ENCODE measurements around the gene STPG4.
"Not testable (repeated sequence)": the region's sequence is repeated elsewhere in the genome, so short reads cannot be mapped to it uniquely, and the experiment has no call there.

STPG4 gene, protein sequence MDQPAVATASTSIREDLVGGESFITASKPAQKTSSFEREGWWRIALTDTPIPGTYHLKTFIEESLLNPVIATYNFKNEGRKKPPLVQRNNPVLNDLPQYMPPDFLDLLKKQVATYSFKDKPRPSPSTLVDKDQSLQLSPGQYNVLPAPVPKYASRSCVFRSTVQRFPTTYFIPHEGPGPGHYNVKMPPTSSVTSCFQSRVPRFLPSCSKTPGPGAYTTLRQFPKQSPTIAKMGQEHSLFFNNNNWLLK

DNA sequence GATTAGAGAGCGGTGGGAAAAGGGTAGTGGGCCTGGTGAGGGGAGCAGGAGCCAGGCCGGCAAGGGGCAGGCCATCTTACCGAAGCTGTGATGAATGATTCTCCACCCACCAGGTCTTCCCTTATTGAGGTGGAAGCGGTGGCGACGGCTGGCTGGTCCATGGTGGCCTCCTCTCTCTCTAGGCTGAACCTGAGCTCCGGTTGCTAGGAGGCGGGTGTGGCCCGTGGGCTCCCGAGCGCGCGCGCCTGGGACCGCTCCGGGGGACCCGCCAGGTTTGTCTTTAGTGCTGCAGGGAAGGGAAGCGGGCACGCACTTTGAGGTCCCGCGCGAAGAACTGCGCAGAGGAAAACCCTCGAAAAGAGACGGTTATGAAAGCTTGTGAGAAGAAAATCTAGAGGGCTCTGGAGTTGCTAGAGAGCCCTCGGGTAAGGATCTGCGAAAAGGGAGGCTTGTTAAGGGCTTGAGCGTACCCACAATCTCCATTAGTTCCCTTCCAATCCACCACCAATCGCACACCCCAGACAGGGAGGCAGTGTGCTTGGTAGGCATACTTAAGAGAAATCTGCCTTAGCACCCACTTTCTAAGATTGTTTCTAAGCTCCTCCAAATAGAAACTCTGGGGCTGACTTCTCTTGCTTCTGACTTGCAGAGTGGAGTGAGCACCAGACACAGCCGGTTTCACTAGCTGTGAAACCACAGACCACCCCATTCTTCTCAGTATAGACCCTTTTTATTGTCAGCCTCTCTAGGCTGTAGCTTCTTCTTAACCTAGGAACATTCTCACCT, at the start of gene STPG4:
Gene STPG4, minus strand, starts transcription at position 218 of the 786 bp plus-strand sequence. Its CDS starts 57 bp downstream, at position 161.
- DNase-seq (ENCODE audit: low read depth) = no peak

DNA sequence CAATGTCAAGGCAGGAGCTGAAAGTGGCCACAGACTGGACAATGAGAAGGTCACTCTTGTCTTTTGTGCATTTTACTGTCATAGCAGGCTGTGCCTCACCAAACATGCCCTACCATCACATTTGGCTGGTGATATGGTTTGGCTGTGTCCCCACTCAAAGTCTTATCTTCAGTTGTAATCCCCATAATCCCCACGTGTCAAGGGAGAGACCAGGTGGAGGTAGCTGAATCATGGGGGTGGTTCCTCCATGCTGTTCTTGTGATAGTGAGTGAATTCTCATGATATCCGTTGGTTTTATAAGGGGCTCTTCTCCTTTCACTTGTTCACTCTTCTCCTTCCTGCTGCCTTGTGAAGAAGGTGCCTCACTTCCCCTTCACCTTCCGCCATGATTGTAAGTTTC, 49.6 kb upstream of the STPG4 start:
- DNase-seq (ENCODE audit: low read depth) = no peak

DNA sequence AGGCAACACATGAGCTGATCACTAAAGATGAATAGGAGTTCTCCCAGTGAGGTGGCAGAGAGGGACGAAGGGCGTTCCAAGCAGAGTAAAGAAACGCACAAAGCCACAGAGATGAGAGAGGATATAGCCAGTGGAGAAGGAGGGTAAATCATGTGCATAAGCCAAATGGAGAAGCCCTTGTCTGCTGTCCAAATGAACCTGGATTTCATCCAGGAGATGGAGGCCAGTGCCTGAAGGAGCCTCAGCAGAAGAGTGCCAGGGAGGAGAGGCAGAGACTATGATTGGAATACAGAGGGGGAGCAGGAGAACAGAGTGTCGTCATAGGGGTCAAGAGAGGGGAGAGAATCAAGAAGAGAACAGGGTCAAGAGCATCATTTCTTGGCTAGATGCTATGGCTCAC, 48.9 kb upstream of the STPG4 start:
- DNase-seq (ENCODE audit: low read depth) = no peak

DNA sequence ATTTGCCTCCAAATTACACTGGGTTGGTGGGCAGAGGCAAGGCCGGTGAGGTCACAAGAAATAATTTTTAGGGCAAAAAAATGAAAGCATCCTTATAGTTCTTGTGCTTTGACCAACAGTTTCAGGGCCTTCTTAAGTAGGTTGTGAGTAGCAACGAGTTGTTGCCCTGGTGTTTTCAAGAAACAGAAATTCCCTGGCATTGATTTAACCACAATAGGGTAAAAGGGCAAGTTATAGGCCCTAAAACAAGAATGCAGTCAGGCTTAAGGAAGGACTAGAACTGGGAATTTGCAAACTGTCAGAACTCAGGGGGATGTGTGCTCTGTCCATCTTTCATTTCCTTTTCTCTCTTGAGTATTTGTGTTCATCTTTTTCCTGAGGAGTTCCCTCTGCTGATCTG, 46.1 kb upstream of the STPG4 start:
- DNase-seq (ENCODE audit: low read depth) = no peak

DNA sequence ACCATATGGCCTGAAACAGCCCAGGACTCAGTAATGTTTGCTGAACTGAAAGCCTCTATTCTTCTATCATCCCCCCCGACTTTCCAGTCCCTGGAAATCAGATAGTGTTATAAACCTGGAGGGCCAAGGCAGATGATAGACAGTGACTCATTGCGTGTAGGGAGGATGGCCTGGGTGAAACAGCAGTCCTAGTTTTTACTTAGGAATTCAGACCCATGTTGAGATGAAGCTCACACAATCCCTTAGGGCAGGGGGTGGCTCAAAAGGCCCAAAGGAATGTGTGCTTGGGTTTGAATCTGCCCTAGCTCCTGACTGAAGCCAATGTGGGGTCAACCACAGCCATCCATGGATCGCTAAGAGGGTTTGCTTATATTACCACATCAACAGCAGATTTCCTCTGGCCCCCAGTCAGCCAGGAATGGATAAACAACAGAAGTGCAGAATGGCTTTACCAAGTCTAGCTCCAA, 43.9 kb upstream of the STPG4 start:
- peak; percentile 96 for DNase-seq (ENCODE audit: low read depth)

DNA sequence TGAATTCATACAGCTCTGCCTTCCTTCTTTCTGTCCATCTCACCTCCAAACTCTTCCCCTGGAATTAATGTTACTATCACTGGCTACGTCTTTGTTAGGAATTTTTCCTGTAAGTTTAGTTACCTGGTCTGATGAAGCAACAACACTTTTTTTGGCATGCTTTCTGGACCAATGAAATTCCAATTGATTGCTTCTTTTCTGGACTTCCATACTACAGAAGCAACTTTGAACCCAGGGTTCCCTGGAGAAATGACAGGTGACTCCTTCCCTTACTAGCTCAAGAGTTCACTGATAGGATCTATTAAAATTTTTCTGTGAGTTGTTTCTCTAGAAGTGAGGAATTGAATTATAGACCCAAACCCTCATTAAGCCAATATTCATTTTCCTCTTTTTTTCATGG, 41.4 kb upstream of the STPG4 start:
- no peak for DNase-seq (ENCODE audit: low read depth)

DNA sequence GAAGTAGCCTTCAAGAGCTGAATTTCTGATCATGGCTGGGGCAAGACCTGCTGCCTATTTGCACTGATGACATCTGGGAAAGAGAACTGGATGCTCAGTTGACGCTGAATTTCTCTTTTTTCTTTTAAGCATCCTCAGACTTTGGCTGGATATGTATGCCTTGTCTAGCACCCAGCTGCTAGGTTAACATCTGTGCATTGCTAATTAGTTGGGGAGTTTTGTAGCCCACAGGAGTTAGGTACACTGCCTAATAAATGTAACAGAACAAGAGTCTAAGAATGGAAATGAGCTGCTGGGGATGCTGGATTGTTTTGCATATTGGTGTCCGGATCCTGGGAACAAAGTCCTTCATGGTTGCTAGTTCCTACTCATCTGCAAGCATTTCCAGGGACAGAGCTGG, 40.9 kb upstream of the STPG4 start:
- DNase-seq (ENCODE audit: low read depth) = no peak

DNA sequence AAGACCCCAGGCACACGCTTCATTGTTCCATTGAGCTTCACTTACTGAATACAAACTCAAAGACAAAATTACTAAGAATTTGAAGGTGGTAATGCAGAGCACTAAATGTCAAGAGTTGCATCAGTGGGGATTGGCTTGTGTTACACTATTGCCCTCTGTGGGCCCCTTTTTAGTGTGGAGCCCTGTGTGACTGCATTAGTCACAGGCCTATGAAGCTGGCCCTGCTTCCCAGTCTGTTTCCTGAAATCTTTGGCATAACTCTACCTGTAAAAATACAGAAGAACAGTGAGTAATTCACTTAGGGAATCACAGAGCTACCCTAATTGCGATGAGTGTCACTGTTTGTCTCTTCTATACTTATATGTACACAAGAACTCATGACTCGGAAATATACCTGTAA, 40.0 kb upstream of the STPG4 start:
- no peak for DNase-seq (ENCODE audit: low read depth)

DNA sequence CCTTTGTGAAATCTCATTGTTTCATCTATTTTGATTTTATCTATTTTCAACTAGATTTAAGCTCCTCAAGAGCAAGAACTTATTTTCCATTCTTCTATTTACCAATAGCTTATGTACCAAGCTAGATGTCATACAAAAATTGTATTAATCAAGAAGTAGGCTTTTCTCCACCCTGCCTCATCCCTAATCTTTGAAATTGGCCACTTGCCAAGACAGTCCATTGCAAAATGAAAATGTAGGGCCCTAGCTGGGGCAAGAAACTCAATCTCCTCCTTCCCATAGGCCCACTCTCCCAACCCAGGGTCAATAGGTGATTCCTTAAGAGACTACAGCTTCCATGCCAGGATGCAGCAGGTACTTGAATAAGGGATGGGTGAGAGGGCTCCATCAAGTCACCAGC, 39.3 kb upstream of the STPG4 start:
- DNase-seq (ENCODE audit: low read depth) = no peak

DNA sequence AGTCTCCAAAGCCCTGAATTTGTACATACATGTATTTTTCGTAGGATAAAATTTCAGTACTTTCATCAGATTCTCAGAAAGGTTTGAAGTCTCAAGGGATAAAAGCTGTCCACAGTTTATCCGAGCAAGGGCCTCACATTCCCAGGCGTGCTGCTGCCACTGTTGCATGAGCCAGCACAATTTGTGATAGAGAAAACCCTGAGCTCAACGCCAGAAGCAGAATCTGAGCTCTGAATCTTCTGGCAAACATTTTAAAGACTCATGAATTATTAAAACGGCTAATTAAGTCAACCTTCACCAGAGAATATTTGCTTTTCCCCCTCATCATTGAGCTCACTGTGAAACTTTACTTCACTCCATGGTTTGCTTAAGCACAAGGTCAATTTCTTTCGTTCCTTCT, 38.5 kb upstream of the STPG4 start:
- DNase-seq (ENCODE audit: low read depth) = no peak

DNA sequence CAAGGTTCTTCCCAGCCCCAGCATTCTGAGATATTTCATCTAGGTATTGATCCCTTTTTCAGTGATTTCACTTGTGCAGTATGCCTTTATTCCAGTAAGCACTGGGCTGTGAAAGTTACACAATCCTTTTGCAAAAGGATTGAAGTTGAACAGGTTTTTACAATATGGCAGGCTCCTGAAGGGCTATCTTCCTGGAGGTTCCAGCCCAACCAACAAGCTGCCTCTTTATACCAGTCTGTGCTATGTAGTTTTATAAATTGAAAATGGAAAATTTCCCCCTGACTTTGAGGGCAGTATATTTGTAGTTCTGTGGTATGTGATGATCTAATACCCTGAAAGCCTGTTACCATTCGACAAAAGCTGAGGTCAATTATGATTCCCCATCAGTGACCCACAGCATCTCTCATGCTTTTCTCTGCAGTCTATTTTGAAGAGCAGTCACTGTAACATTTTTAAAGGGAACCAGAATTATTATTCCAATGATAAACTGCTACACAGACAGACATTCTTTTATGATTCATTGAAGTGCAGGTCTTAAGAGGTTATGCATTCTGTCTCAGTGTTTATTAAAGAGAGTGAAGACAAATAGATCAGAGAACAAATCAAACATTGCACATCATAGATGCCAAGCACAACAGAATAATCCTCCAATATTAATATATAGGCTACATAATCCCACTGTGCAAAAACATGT, 35.2 kb upstream of the STPG4 start:
- peak; percentile 79 for DNase-seq (ENCODE audit: low read depth)

DNA sequence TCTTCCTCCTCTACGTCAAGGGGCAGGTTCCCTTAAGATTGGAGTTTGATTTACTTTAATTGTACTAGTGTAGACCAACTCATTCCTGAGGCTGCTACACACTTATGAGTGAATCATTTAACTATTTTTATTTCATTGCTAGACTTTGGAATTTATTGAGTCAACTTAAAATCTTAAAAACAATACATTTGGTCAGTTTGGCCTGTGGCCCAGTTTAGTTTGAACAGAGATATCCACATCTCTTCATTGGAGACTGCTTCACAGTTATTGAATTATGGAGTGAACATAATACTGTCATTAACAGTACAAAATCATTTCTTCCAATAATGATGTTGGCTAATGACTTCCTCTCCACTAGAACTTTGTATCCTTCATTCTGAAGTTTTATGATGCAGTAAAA, 34.5 kb upstream of the STPG4 start:
- peak; percentile 88 for DNase-seq (ENCODE audit: low read depth)

DNA sequence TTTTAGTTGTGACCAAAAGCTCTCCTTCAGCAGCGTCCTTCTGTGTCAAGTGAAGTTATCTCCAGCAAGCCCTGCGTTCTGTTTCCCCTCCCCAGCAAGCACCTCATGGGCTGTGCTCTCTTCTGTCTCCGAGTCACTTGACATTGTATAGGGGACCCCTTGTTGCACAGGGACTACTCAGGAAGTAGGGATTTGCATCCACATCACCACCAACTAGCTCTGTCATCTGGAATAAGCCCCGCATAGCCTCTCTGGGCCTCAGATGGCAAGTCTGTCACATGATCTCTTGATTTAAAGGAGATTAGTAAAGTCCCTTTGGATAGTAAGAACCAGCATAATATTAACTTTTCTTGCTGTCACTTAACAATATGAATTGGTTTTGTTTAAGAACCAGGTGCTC, 32.0 kb upstream of the STPG4 start:
- no peak for DNase-seq (ENCODE audit: low read depth)

DNA sequence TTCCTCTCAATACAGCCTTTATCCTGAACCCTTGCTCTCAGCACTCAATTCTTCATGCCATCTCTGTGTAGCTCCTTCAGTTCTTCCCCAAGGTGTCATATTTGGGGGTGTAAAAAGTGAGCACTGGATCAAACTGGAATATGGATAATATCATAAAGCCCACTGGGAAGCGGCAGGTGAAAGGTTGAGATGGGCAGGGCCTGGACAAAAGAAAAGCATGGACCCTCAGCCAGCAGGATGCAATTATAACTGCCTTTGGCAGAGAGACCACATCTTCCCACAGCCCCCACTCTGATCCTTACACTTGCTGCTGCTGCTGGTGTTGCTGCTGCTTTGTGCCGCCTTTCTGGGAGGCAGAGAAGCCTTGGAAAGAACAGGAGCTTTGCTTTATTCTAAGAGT, 31.2 kb upstream of the STPG4 start:
- no peak for DNase-seq (ENCODE audit: low read depth)

DNA sequence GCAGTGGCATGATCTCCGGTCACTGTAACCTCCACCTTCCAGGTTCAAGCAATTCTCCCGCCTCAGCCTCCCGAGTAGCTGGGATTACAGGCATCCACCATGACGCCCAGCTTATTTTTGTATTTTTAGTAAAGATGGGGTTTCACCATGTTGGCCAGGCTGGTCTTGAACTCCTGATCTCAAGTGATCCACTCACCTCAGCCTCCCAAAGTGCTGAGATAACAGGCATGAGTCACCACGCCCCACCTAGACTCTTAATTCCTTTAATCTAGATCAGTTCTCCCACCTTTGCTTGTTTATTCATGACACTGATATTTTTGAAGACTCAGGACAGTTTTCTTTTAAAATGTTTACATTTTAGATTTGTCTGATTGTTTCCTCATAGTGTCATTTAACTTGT, 30.0 kb upstream of the STPG4 start:
- not testable (repeated sequence) for DNase-seq (ENCODE audit: low read depth)

DNA sequence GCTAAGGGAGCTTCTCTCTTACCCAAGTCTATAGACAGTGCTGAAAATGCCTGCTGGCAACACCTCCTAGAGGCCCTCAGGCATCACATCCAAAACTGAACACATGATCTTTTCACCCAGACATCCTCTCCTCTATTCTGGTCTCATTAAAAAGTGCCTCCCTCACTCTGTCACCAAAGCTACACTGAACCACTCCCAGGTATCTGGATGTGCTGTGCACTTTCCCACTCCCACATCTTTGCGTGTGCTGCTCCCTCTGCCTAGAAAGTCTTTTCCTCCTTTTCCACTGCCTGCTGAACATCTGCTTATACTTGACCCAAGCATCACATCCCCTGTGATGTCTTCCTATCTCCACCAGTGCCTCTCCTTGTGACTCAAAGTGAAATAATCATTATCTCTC, 26.1 kb upstream of the STPG4 start:
- no peak for DNase-seq (ENCODE audit: low read depth)

DNA sequence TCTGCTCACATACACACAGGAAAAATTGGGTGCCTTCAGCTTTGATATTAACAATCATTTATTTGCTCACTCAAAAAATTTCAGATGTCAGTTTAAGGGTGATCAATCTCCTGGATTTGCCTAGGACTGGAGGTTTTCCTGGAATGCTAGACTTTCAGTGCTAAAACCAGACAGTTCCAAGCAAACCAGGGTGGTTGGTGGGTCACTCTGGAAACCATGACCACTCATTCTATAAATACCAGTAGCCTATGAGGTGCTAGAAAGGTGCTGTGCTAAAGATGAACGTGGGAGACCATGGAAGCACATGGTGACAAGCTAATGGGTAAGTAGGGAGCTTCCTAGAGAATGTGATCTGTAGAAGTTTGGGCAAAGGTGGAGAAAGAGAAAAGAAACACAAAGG, 25.4 kb upstream of the STPG4 start:
- no peak for DNase-seq (ENCODE audit: low read depth)

DNA sequence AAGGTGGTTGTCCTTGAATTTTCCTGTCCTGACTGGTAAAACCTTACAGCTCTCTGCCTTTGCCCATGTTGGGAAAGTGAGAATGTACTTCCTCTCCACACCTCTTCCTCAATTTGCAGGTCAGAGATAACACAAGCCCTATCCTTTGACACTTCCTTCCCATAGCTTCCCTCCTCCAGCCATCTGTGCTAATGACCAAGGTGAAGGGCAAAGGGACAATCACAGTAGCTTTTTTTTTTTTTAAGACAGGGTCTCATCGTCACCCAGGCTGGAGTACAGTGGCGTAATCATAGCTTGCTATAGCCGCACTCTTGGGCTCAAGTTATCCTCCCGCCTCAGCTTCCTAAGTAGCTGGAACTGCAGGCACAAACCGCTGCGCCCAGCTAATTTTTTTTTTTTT, 24.3 kb upstream of the STPG4 start:
- DNase-seq (ENCODE audit: low read depth) = no peak

DNA sequence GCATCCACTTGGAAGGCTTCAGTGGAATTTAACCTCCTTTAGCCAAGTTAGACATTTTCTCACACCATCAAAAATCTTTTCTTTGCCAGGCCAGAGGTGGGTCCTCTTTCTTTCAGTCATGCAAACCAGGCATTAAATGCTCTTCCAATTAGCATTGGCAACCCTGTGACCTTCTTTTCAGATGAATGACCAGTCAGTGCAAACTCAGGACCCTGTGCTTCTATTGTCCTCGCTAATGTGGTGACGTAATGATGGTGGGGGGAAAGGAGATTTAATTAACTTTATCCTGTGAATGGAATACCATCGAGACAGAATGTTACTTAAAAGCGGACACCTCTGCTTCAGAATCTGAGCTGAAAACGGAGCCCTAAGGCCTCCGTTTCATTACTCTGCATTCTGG, 23.2 kb upstream of the STPG4 start:
- no peak for DNase-seq (ENCODE audit: low read depth)

DNA sequence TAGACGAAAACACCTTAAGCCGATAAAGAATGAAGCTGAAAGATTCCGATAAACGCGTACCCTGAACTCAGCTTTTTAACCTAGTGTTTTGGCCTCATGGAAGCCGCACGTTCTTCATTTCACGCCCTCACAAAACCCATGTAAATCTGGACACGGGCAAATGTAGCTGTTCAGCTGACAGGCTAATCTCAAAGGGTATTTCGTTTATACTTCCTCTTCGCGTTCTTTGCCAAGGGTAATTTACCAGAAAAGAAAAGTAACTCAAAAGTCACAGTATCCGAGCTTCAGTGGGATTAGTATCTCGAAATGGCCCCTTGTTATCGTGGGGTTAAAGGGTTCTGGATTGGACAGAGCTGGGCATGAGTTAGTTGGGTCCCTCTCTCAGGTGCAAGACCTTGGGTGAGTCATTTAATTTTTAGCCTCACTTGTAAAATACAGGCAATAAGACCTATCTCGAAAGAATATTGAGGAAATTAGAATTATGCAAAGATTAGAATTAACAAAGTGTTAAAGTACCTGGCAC, 22.0 kb upstream of the STPG4 start:
- no peak for DNase-seq (ENCODE audit: low read depth)

DNA sequence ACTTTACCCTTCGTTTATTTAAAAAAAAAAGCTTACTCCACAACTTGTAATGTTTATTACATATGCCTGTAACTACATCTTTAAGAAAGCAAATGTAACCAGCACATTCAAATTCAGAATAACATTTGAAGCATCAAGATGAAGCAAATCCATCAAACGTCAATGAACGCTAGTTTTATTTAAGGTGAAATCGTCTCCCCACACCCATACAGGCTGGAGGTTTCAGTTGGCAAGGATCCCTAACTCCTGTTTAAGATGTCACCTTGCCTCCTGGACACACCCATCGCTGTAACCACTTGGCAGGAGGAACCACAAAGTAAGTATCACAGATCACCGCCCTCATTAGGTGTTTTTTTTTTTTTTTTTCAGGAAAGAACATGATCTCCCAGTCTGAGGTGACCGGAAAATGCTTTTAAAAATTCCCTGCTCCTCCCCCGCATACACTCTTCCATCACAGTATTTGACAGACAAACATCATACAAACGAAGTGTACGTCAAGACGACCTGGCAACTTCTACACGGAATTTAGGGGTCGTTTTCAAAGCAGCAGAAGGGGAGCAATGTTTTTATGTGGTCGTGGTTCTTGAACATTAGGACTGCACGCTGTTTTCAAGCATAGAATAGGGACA, 19.7 kb upstream of the STPG4 start:
- DNase-seq (ENCODE audit: low read depth) = peak; percentile 38

DNA sequence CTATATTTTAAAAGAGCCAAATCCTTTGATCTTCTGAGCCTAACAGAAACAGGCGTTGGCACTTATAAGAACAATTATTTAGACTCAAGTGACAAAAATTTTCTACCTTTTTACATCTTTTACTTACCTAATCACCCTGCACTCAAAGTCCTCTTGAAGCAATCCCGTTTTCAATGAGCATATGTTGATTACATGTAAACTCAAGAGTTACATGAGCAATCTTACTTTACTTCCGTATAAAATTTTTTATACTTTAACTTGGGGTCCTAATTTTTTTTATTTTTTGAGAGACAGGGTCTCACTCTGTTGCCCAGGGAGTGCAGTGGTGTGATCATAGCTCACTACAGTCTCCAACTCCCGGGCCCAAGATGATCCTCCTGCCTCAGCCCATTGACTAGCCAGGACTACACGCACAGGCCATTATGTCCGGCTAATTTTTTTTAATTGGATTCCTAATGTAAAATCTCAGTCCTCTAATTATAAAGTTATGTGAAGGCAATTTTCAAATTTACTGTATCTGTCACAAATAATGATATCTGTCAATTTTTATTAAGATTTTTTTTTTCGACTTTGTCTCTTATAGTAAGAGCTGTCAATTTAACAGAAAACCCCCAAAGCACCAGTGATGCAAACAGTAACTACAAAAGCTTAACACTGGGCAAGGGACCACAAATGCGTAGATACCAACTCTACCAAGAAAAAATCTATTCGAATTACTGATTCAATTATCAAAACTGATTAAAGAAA, 19.1 kb upstream of the STPG4 start:
- DNase-seq (ENCODE audit: low read depth) = no peak
